LoVo (cell line): Measurements from ENCODE around the gene VAV1.
A peak's percentile ranks its signal among the peaks of the same experiment; 100 is the strongest.

Experiments used
- DNase-seq: peaks from one replicate; pipeline ENCODE4 v3.0.0-alpha.2; 2016; ENCODE audit warnings: low spot score

VAV1 gene

DNA sequence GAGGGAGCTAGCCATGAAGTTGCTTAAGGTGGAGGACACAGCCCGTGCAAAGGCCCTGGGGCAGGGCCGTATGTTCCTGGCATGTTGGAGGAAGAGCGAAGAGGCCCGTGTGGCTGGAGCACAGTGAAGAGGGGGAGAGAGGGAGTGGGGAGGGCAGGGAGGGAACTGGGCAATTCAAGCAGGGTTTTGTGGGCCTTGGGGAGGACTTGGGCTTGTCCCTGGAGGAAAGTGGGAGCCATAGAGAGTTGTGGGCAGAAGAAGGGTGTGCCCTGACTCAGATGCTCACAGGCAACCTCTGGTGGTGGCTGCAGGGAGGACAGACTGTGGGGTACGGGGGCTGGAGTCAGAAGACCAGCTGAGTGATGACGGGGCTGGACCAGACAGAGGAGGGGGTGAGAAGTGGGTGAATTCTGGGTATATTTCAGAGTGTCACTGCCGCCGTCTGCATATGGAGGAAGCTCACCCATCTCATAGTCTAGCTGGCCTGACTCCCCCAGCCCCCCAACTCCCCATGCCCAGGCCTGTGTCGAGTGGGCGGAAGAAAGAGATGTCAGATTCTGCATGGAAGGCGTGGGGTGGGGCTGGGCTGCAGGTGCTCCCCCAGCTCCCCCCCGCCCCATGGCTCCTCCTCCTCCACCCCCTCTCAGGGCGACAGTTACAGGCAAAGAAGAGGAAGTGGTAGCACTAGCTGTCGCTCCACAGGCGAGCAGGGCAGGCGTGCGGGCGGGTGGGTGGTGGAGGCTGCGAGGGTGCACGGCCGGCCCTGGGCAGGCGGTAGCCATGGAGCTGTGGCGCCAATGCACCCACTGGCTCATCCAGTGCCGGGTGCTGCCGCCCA is at the start of gene VAV1:
Gene VAV1, plus strand, starts transcription at position 681 of the 838 bp plus-strand sequence. Its CDS starts 100 bp downstream, at position 781.
- no peak for DNase-seq

- DNase-seq = no peak
Measured at GRCh38 chr19:6723108-6723618, 49.3 kb upstream of the VAV1 start.

GRCh38 chr19:6723738-6724137 is 48.8 kb upstream of the VAV1 start:
- no peak for DNase-seq

DNA sequence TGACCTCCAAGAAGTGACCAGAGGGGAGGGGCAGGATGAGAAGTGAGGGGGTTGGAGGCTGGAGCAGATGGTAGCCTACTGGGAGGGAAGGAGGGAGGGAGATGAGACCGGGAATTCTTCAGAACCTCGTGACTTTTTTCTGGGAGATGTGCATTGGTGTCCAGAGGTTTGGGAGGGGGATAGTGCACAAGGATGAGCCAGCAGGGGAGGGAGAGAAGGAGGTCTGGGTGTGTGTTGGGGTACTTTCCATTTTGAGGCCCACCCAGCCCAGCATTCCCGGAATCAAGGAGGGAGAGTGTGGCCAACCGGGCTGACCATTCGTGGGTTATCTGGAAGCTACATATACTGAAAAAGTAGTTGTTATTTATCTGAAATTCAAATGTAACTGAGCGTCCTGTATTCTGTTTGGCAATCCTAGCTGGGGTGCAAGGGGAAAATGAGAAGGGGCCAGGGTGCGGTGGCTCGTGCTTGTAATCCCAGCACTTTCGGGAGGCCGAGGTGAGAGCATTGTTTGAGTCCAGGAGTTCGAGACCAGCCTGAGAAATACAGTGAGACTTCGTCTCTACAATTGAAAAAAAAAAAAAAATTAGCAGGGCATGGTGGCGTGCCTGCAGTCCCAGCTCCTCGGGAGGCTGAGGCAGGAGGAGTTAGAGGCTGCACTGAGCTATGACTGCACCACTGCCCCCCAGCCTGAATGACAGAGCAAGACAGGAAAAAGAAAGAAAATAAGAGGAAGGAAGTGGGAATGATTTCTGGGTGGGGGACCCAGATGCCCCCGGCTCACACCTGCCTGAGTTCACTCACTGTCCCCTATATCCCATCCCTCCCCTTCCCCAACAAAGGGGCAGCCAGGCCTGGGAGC is 47.6 kb upstream of the VAV1 start:
- DNase-seq = no peak

DNA sequence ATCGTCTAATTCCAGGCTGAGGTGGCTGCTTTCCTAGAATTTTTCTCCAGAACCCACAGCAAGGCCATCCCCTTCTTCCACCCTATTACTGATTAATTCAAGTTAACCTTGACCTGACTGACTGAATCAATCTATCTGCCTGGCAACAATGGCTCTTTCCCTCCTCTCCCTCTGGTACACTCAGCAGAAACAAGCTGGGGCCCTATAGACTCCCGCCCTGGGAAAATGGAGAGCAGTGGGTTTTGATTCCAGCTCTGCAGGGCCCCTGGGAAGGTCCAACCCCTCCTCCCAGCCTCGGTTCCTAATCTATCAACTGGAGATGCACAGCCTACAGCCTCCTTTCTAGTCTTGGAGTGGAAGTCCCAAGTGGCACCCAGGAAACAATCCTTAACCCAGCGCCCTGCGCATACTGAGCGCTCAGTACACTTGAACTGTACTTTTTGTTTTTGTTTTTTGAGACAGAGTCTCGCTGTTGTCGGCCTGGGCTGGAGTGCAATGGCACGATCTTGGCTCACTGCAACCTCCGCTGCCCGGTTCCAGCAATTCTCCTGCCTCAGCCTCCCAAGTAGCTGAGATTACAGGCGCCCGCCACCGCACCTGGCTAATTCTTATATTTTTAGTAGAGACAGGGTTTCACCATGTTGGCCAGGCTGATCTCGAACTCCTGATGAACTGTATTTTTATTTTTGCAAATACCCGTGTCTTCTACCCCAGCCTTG is 46.8 kb upstream of the VAV1 start:
- no peak for DNase-seq

DNA sequence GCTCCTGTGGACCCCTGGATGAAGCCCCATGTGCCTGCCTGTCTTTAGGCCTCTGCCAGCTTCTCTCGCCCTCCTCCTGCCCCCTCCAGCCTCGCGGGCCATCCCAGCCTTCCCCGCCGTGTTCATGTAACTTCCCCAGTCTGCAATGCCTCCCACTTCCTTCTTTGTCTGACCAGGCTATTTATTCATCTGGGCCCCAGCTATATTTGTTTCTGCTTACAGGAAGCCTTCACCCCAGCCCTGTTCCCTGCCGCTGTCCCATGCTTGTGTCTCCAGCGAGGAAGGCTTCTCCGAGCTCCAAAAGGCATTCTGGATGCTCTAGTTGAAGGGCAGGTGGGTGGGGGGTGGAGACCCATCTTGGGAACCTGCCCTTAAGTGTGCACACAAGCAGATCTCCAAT is 44.2 kb upstream of the VAV1 start:
- no peak for DNase-seq

DNA sequence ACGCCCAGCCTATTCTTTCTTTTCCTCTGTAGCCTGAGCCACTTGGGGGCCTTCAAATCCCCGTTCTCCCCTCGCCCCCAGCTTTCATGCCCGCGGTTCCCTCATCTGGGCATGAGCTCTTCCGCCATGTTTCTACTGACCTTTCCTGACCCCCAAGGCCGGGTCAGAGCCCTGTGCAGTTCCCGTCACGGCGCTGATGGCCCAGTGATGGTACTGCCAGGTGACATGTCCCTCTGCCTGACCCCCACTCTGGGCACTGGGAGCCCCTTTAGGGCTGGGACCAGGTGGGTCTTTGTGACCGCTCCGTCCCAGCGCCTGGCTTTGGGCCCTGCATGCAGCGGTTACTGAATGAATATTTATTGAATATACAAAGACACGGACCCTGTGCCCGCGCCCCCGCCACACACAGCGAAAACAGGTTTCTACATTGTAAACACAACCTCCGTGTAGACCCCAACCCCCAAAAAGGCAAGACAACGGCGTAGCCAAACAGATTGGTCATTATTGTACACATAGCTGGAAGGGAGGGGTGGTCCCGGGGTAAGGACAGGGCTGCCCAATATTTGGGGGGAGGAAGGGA is 42.8 kb upstream of the VAV1 start:
- DNase-seq = no peak

- DNase-seq = no peak
Measured at GRCh38 chr19:6730153-6730804, 42.2 kb upstream of the VAV1 start.

GRCh38 chr19:6730941-6731670 is 41.4 kb upstream of the VAV1 start:
- DNase-seq = no peak

DNA sequence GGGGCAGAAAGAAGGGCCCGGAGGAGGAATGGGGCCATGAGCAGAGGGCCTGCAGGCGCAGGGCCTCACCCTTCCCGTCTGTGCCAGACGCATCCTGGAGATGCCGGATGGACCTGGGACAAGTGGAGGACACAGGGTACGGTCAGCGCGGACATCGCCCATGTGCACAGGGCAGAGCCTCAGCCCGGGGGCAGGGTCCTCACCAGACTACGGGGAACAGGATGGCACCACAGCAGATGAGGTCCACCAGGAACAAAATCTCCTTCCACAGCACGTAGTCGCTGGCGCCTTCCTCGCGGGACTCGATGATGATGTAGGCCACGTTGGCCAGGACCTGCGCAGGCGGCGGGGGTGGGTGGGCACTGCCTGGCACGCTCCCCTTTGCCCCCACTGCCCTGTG is 40.7 kb upstream of the VAV1 start:
- no peak for DNase-seq

DNA sequence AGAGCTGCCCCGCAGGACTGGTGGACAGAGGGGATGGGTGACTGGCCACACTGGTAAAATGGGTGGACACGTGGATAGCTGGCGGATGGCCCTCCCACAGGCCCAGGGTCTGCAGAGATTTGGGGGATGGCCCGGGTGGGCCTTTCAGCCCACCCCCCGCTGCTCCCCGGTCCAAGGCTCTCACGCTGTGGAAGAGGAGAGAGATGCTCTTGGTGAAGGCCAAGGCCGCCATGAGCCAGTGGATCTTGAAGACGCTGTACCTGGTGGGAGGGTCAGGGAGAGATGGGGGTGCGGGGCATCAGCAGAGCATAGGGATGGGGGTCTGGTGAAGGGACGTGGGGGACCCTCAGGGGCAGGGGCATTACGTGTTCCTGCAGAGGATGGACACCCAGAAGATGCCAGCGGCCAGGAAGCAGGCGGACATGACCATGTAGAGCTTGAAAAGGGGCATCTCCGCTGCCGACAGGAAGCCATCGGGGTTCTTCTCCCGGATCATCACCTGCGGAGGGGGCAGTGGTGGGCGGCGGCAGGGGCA is 39.6 kb upstream of the VAV1 start:
- no peak for DNase-seq

GRCh38 chr19:6733338-6734095 is 39.0 kb upstream of the VAV1 start:
- no peak for DNase-seq

- no peak for DNase-seq
Measured at GRCh38 chr19:6734096-6734696, 38.3 kb upstream of the VAV1 start.

DNA sequence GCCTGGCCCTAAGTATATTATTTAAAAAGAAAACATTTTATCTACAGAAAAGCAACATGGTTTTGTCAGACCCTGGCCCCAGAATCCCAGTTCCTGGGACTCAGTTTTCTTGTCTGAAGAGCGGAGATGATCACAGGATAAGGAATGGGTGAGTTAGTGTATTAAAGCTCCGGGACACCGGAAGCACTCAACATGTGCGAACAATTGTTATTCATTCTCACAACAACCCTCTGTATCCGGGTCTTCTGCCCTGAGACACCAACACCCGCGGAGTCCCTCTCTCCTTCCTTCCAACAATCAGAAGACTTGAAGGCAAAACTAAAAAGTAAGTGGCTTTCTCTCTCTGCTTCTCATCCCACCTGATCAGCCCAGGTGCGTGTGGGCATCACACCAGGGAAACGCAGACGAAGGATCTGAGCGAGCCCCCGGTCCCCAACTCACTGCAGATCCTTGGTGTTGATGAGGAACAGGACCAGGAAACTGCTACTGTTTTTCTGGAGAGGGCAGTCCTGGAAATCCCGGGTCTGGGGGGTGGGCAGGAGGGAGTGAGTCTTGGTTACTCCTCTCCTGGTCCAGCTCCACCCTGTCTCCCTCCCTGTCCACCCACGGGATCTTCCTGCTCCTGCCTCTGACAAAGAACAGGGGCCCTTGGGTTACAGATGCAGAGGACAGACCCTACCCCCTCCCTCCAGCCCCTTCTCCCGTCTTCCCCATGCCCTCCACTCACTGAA is 37.2 kb upstream of the VAV1 start:
- no peak for DNase-seq

DNA sequence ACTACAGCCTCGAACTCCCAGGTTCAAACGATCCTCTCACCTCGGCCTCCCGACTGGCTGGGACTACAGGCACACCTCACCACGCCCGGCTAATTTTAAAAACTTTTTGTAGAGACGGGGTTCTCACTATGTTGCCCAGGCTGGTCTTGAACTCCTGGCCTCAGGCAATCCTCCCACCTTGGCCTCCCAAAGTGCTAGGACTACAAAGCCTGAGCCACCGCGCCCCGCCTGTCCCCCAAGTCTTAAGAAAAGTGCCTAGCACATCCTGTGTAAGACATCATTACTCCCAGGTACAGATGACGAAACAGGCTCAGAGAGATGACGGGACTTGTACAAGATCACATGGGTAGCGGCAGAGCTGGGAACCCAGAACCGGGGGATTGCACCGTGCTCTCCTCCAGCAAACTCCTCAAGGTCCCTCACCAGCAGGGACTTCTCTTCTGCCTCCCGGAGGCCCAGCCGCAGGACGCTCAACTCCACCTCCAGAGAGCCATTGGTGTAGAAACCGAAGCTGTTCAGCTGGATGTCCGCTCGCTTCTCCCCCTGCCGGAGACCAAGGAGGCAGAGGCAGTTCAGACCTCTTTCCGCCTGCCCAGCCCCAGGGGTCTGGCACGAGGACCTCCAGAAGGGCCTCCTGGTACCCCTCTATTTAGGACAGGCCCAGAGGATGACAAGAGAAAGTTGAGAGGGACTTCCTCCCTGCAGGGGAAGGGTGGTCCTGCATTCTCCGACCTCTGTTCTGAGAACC is 36.2 kb upstream of the VAV1 start:
- peak; percentile 82 for DNase-seq

GRCh38 chr19:6736917-6737283 is 35.6 kb upstream of the VAV1 start:
- DNase-seq = peak; percentile 37

DNA sequence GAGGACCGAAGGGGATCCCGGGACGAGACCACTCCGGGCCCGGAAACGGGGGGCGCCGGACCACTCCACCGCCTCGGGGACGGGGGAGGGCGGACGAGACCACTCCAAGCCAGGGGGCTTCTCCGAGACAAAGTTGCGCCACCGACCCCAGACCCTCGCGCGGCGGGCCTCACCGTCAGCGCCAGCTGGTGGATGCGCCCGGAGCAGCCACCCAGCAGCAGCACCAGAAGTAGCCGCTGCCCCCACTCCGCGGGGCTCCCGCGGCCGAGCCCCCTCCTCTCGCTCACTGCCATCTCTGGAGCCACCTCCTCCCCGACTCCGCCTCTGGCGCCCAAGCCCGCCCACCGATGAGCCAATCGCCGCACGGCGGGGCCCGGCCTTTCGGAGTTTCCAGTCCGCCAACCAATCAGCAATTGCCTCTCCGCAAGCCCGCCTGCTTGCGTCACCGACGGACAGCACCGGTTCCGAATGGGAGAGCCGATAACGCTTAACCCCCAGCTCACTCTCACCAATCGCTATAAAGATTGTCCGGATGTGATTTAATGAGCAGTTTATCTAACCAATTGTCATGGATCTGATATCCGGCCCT is 35.1 kb upstream of the VAV1 start, which contains the start of gene GPR108:
Gene GPR108, minus strand, starts transcription at position 297 of the 589 bp plus-strand sequence. Its CDS starts 4 bp downstream, at position 293.
- peak; percentile 99 for DNase-seq
